Breast epithelium (tissue), 3 donors: ENCODE data around the gene C9orf152.

ENCODE experiments used
- POLR2A ChIP-seq: fragments of 450-650 bp; IDR thresholded peaks from one replicate; pipeline ENCODE4 v1.6.1; 2016; ENCODE audit warnings: antibody characterized with exemption, mild to moderate bottlenecking, moderate library complexity
- POLR2AphosphoS5 ChIP-seq, 3 donors: sonication (generic); formaldehyde crosslinking; IDR thresholded peaks; one replicate each; pipeline ENCODE4 v1.6.1; 2017; ENCODE audit warnings: antibody characterized with exemption in 3 of 3

DNA sequence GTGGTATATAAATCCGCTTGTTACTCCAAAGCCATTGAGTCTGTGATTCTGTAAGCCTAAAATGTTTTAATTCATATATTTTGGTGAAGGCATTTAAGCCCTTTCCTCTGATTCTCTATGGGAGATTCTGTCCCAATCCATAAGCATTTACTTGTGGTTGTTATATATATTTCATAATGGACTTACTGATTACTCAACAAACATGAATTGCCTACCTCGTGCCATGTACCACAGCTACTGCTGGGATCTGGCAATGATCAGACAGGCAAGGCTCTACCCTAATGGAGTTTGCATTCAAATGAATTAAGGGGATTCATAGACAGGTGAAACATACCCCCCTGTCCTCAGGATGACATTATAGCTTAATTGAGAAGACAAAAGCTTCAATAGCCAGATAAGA lies 54.5 kb downstream of the C9orf152 start:
- TF ChIP-seq POLR2AphosphoS5 (IDR thresholded peaks at IDR 0.05) (no peak), POLR2A (no peak)
